ENCODE results near the gene BST2. TPM values are rescaled to one million over a fixed set of nuclear protein-coding genes. Genes with fewer than 3 reads are reported as not detected.

The BST2 gene
- polyA plus RNA-seq, 1 donor (not counting 4 experiments of a cell fraction or from before 2014, with no cell fraction given), result 4.4 TPM

- no peak within 1 kb of the TSS for H3K4me2 ChIP-seq (ENCODE audit: control insufficient read depth, extremely low read depth, insufficient read depth, low read depth, low read length)
- no peaks in the 10 kb centered on the region for H3K27me3 ChIP-seq (ENCODE audit: control insufficient read depth, extremely low read depth, insufficient read depth, low read length)
- H4K20me1 ChIP-seq (ENCODE audit: control insufficient read depth, extremely low read depth, insufficient read depth, low read length), result no peaks in the 10 kb centered on the region
- TF ChIP-seq CTCF (optimal IDR thresholded peaks at IDR 0.05 in 1 of 3, IDR thresholded peaks at IDR 0.05 in 1 of 3, conservative IDR thresholded peaks at IDR 0.05 in 1 of 3; ENCODE audit: extremely low read depth in 1 of 3, insufficient read depth in 2 of 3, low read length in 3 of 3) (no peak), EZH2 (IDR thresholded peaks at IDR 0.05; ENCODE audit: low read length) (no peak)
- no peaks in the 10 kb centered on the region for H3K9me3 ChIP-seq (ENCODE audit: control insufficient read depth, low read depth, low read length)
- no peaks in the 10 kb centered on the region for H3K36me3 ChIP-seq (ENCODE audit: control insufficient read depth in 2 of 2, extremely low read depth in 1 of 2, insufficient read depth in 2 of 2, low read length in 2 of 2)
- H3K9me1 ChIP-seq (ENCODE audit: control insufficient read depth, extremely low read depth, insufficient read depth, low read length), result no peaks in the 10 kb centered on the region
- H2AFZ ChIP-seq (ENCODE audit: control insufficient read depth, low read length), result no peak within 1 kb of the TSS
- dilution Hi-C loops (cut with MboI; ENCODE audit: extremely low pct_ligation_motif_present, low sequenced_read_pairs), result no loop called here
- no peak for DNase-seq (ENCODE audit: low read depth, low spot score)
- no peak within 1 kb of the TSS for H3K4me3 ChIP-seq (ENCODE audit: control insufficient read depth in 2 of 3, extremely low read depth in 1 of 3, insufficient read depth in 2 of 3, low read depth in 1 of 3, low read length in 3 of 3)
- no peak for FAIRE-seq
- H3K27ac ChIP-seq (ENCODE audit: control insufficient read depth, insufficient read depth, low read length), result no peak within 1 kb of the TSS
- H3K4me1 ChIP-seq (ENCODE audit: control insufficient read depth, extremely low read depth, insufficient read depth, low read length), result no peaks in the 10 kb centered on the region
- H3K9ac ChIP-seq (ENCODE audit: control insufficient read depth, extremely low read depth, insufficient read depth, low read length), result no peak within 1 kb of the TSS
- H3K79me2 ChIP-seq (ENCODE audit: control insufficient read depth, insufficient read depth, low read length), result no peaks in the 10 kb centered on the region
Measured at GRCh38 chr19:17376935-17377600, 28.4 kb downstream of the BST2 start, which contains the start of gene PLVAP. TSS of gene PLVAP (minus strand) at chr19:17377342. CDS start at chr19:17377288, 54 bp downstream.

- no peaks in the 10 kb centered on the region for H3K27me3 ChIP-seq (ENCODE audit: control insufficient read depth, extremely low read depth, insufficient read depth, low read length)
- H3K9me1 ChIP-seq (ENCODE audit: control insufficient read depth, extremely low read depth, insufficient read depth, low read length), result no peaks in the 10 kb centered on the region
- no peak overlapping the region for H3K9ac ChIP-seq (ENCODE audit: control insufficient read depth, extremely low read depth, insufficient read depth, low read length)
- H3K79me2 ChIP-seq (ENCODE audit: control insufficient read depth, insufficient read depth, low read length), result no peaks in the 10 kb centered on the region
- H4K20me1 ChIP-seq (ENCODE audit: control insufficient read depth, extremely low read depth, insufficient read depth, low read length), result no peaks in the 10 kb centered on the region
- no peak overlapping the region for H3K4me2 ChIP-seq (ENCODE audit: control insufficient read depth, extremely low read depth, insufficient read depth, low read depth, low read length)
- TF ChIP-seq EZH2 (IDR thresholded peaks at IDR 0.05; ENCODE audit: low read length), result no peak
- TF ChIP-seq CTCF (optimal IDR thresholded peaks at IDR 0.05 in 1 of 3, IDR thresholded peaks at IDR 0.05 in 1 of 3, conservative IDR thresholded peaks at IDR 0.05 in 1 of 3; ENCODE audit: extremely low read depth in 1 of 3, insufficient read depth in 2 of 3, low read length in 3 of 3), result no peak
- H3K4me3 ChIP-seq (ENCODE audit: control insufficient read depth in 2 of 3, extremely low read depth in 1 of 3, insufficient read depth in 2 of 3, low read depth in 1 of 3, low read length in 3 of 3), result no peak overlapping the region
- no peak for FAIRE-seq
- H3K27ac ChIP-seq (ENCODE audit: control insufficient read depth, insufficient read depth, low read length), result no peak overlapping the region
- H2AFZ ChIP-seq (ENCODE audit: control insufficient read depth, low read length), result no peak overlapping the region
- H3K9me3 ChIP-seq (ENCODE audit: control insufficient read depth, low read depth, low read length), result no peaks in the 10 kb centered on the region
- no peaks in the 10 kb centered on the region for H3K36me3 ChIP-seq (ENCODE audit: control insufficient read depth in 2 of 2, extremely low read depth in 1 of 2, insufficient read depth in 2 of 2, low read length in 2 of 2)
- H3K4me1 ChIP-seq (ENCODE audit: control insufficient read depth, extremely low read depth, insufficient read depth, low read length), result no peaks in the 10 kb centered on the region
- dilution Hi-C loops (cut with MboI; ENCODE audit: extremely low pct_ligation_motif_present, low sequenced_read_pairs), result no loop called here
- no peak for DNase-seq (ENCODE audit: low read depth, low spot score)
Measured at GRCh38 chr19:17370026-17370587, 35.3 kb downstream of the BST2 start.
